Medulla oblongata (tissue), 1 donor: ENCODE measurements around the gene EPHX1.
"Not testable (repeated sequence)": the region's sequence is repeated elsewhere in the genome, so short reads cannot be mapped to it uniquely, and the experiment has no call there.

ENCODE experiments used
- DNase-seq: peaks from one replicate; pipeline ENCODE4 v3.0.0-alpha.2; 2015; ENCODE audit errors: extremely low spot score

EPHX1 gene

GRCh38 chr1:225881081-225881958, 71.4 kb downstream of the EPHX1 start:
- peak; percentile 49 for DNase-seq

- peak; percentile 89 for DNase-seq
These were observed 72.2 kb downstream of the EPHX1 start, which contains the start of gene TMEM63A for GRCh38 chr1:225881959-225882693. TMEM63A (minus strand) TSS chr1:225882380; CDS start chr1:225877580, 4,800 bp downstream.

- DNase-seq, result peak; percentile 48
These were observed 73.0 kb downstream of the EPHX1 start for GRCh38 chr1:225882694-225883615.

GRCh38 chr1:225883616-225884265, 73.8 kb downstream of the EPHX1 start:
- DNase-seq, result no peak

- no peak for DNase-seq
These were observed 75.4 kb downstream of the EPHX1 start for GRCh38 chr1:225885336-225885735.

GRCh38 chr1:225886159-225887029, 76.5 kb downstream of the EPHX1 start:
- DNase-seq, result no peak

- no peak for DNase-seq
These were observed 77.0 kb downstream of the EPHX1 start for GRCh38 chr1:225887030-225887314.

GRCh38 chr1:225887554-225888288, 77.8 kb downstream of the EPHX1 start:
- not testable (repeated sequence) for DNase-seq

GRCh38 chr1:225888289-225888897, 78.5 kb downstream of the EPHX1 start:
- DNase-seq, result no peak

- no peak for DNase-seq
These were observed 79.1 kb downstream of the EPHX1 start, which contains the start of gene LEFTY1 for GRCh38 chr1:225888898-225889601. LEFTY1 (minus strand) TSS chr1:225889146; CDS start chr1:225889066, 80 bp downstream.

- no peak for DNase-seq
These were observed 79.8 kb downstream of the EPHX1 start for GRCh38 chr1:225889743-225890142.

GRCh38 chr1:225890346-225891228, 80.7 kb downstream of the EPHX1 start:
- DNase-seq, result no peak

GRCh38 chr1:225891229-225891972, 81.5 kb downstream of the EPHX1 start:
- no peak for DNase-seq

- no peak for DNase-seq
These were observed 82.4 kb downstream of the EPHX1 start for GRCh38 chr1:225892307-225892706.
